Calu3 (cell line): ENCODE measurements around the gene GEMIN4. TPM values are rescaled to one million over a fixed set of nuclear protein-coding genes. Genes with fewer than 3 reads are reported as not detected.

Experiments used
- Bru-seq: library from RNA; stranded (reverse); fragments of 400-500 nt; gene quantifications from one replicate; lab custom pipeline; 2021; lab: Mats Ljungman, UMichigan
- BruChase-seq, 2 experiments: library from RNA; stranded (reverse); fragments of 400-500 nt; gene quantifications; one replicate each; lab custom pipeline; 2021; lab: Mats Ljungman, UMichigan
- BruUV-seq: library from RNA; stranded (reverse); fragments of 400-500 nt; replicated peaks from 2 replicates; lab custom pipeline; 2021; lab: Mats Ljungman, UMichigan
- CTCF ChIA-PET: fragments of 300-600 bp; sonication (Branson Sonifier 250); formaldehyde crosslinking; loops from one replicate; lab custom pipeline; 2022; ENCODE audit warnings: antibody characterized with exemption; lab: Charles Lee
- DNase-seq: peaks from one replicate; pipeline ENCODE4 v3.0.0; 2022
- H3K27ac Mint-ChIP-seq: one replicate; pipeline ENCODE4 v1.8.0; 2022; ENCODE audit warnings: mixed read lengths; ENCODE audit not compliant: unreplicated experiment
- H3K27me3 Mint-ChIP-seq: one replicate; pipeline ENCODE4 v1.8.0; 2022; ENCODE audit warnings: mixed read lengths; ENCODE audit not compliant: unreplicated experiment
- H3K36me3 Mint-ChIP-seq: one replicate; pipeline ENCODE4 v1.8.0; 2022; ENCODE audit warnings: mild to moderate bottlenecking, moderate library complexity, mixed read lengths; ENCODE audit not compliant: insufficient read depth, unreplicated experiment
- H3K4me1 Mint-ChIP-seq: one replicate; pipeline ENCODE4 v1.8.0; 2022; ENCODE audit warnings: mild to moderate bottlenecking, low read depth, mixed read lengths; ENCODE audit not compliant: unreplicated experiment
- H3K4me3 Mint-ChIP-seq: one replicate; pipeline ENCODE4 v1.8.0; 2022; ENCODE audit warnings: mild to moderate bottlenecking, low read depth, moderate library complexity, mixed read lengths; ENCODE audit not compliant: unreplicated experiment
- H3K9me3 Mint-ChIP-seq: one replicate; pipeline ENCODE4 v1.8.0; 2022; ENCODE audit warnings: low read depth, mixed read lengths; ENCODE audit not compliant: unreplicated experiment
- intact Hi-C: fragments of 100-400 bp; cut with micrococcal nuclease; formaldehyde crosslinking; loops from one replicate; pipeline ENCODE4 v1.10.0; 2022; ENCODE audit not compliant: unreplicated experiment
- long read RNA-seq: library from polyadenylated mRNA; stranded (forward); transcript quantifications from one replicate; pipeline ENCODE4 v2.0.0, GENCODE V29; 2022
- total RNA-seq: library from RNA; stranded (reverse); gene quantifications from 2 replicates; pipeline ENCODE4 v1.2.3, GENCODE V29; 2022
- TF ChIP-seq, protein P1 (sequence below): fragments of 200-600 bp; IDR thresholded peaks from one replicate; pipeline ENCODE4 v1.8.0; 2022; ENCODE audit warnings: antibody characterized with exemption; ENCODE audit not compliant: unreplicated experiment

GEMIN4 gene
- 30.6 and 31.0 TPM in 2 replicates for total RNA-seq
- percentile 71 among the genes with signal in this experiment for Bru-seq, nascent RNA
- BruChase-seq, experiment 1, labeled RNA remaining after a 6-hour chase = percentile 65 among the genes with signal in this experiment
- percentile 86 among the genes with signal in this experiment for BruChase-seq, experiment 2, labeled RNA remaining after a 2-hour chase
- long read RNA-seq, full-length matches to known transcripts = 27 of 28 reads
- long read RNA-seq, partial matches to known transcripts = 0 of 28 reads
- long read RNA-seq, other reads (novel, unspliced or antisense) = 1 of 28 reads

DNA sequence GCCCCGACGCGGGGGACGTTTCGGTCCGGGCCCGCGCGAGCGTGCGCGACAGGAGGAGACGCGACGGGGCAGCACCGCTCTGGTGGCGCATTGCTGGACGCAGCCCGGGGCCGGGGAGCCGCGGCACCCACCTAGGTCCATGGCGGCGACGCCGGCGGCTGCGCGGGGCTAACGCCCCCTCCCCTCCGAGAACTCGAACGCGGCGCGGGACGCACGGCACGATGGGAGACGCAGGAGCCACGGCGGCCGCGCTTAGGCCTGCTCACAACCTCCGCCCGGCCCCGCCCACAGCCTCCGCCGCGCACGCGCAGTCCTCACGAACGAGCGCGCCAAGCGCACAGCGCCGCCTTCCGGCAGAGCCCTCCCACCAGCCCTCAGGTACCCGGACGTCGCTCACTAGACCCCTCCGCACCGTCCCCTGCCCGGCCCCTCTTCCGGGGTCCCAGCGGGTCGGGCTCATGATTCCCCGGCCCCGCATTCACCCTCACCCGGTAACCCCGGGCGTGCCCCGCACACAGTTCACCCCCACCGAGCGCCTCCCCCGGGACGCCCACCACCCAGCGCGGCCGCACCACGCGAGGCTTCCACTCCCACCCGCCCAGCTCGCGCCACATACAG lies at the start of gene GEMIN4:
Gene GEMIN4, minus strand, starts transcription at position 263 of the 618 bp plus-strand sequence. Its CDS starts 122 bp downstream, at position 141.
- H3K36me3 Mint-ChIP-seq = peaks cover 36% of the 10 kb centered on the region
- peak; percentile 93 for DNase-seq
- no peaks in the 10 kb centered on the region for H3K27me3 Mint-ChIP-seq
- no TSS peak for BruUV-seq
- intact Hi-C loops = no loop called here
- H3K4me3 Mint-ChIP-seq = peak within 1 kb of the TSS; percentile 94
- peaks cover 24% of the 10 kb centered on the region for H3K4me1 Mint-ChIP-seq
- TF ChIP-seq, protein P1, sequence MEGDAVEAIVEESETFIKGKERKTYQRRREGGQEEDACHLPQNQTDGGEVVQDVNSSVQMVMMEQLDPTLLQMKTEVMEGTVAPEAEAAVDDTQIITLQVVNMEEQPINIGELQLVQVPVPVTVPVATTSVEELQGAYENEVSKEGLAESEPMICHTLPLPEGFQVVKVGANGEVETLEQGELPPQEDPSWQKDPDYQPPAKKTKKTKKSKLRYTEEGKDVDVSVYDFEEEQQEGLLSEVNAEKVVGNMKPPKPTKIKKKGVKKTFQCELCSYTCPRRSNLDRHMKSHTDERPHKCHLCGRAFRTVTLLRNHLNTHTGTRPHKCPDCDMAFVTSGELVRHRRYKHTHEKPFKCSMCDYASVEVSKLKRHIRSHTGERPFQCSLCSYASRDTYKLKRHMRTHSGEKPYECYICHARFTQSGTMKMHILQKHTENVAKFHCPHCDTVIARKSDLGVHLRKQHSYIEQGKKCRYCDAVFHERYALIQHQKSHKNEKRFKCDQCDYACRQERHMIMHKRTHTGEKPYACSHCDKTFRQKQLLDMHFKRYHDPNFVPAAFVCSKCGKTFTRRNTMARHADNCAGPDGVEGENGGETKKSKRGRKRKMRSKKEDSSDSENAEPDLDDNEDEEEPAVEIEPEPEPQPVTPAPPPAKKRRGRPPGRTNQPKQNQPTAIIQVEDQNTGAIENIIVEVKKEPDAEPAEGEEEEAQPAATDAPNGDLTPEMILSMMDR = peak; percentile 84
- peak within 1 kb of the TSS; percentile 60 for H3K27ac Mint-ChIP-seq
- CTCF ChIA-PET = interaction anchor here (0.6 to 1.0 kb wide), 2 partner anchors 37 to 245 kb away, joined by 3 to 4 read pairs; partner anchors contain the start of gene TIMM22
- no peaks in the 10 kb centered on the region for H3K9me3 Mint-ChIP-seq

DNA sequence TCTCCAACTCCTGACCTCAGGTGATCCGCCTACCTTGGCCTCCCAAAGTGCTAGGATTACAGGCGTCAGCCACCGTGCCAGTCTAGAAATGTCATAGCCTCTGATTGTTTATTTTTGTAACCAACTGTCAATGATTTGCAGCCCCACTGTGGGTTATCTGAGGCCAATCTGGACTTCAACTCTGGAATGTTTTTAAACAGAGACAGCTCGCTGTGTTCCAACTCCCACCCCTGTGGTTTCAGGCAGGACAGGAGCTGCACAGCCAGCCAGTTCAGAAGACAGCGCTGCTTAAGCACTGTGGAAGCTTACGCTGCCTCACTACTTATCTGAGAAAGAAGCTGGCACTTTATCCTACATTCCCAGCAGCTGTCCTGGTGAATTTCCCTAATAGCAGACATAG lies 49.6 kb upstream of the GEMIN4 start:
- Mint-ChIP-seq H3K27me3 (no peaks in the 10 kb centered on the region), H3K4me3 (no peak overlapping the region), H3K4me1 (no peaks in the 10 kb centered on the region), H3K27ac (no peak overlapping the region), H3K36me3 (no peaks in the 10 kb centered on the region), H3K9me3 (no peaks in the 10 kb centered on the region)
- TF ChIP-seq, protein P1 = no peak
- CTCF ChIA-PET = no interaction called here
- BruUV-seq = no TSS peak
- intact Hi-C loops = no loop called here
- DNase-seq = no peak

DNA sequence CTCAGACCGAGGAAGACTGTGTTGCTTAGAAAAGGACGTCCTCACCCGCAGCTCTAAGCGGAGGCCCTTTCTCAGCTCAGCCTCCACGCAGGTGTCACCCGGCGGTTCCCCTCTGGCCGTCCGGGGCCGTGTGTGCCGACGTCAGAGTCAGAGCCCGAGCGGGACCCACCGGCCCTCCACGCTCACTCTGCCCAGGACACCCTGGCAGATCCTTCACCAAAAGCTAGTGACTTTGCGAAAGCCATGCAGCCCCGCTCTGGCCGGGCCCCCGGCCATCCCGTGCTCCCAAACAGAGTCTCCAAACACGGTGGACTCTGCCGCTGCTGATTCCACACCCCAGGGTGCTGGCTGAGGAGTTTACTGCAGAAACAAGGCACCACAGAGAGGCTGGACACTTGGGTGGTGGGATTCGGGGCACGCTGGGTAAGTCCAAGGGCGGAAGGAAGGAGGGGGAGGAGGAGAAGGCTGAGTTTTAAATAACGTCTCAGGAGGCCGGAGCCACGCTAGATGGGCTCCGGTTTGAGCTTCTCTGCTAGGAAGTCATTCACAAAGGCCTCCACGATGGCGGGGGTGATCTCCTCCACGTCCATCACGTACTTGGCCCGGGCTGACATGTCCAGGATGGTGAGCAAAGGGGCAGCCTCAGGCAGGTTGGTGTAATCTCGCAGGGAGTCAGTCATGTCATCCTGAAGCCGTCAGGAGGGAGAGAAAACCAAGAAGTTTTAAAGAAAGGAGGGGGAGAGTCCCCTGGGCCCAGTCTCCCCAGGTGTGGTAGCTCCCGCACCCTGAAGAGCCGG lies 48.6 kb upstream of the GEMIN4 start:
- Mint-ChIP-seq H3K4me1 (no peaks in the 10 kb centered on the region), H3K4me3 (no peak overlapping the region), H3K9me3 (no peaks in the 10 kb centered on the region), H3K27ac (no peak overlapping the region), H3K27me3 (no peaks in the 10 kb centered on the region), H3K36me3 (no peaks in the 10 kb centered on the region)
- no TSS peak for BruUV-seq
- CTCF ChIA-PET = no interaction called here
- intact Hi-C loops = no loop called here
- TF ChIP-seq, protein P1 = no peak
- DNase-seq = no peak

DNA sequence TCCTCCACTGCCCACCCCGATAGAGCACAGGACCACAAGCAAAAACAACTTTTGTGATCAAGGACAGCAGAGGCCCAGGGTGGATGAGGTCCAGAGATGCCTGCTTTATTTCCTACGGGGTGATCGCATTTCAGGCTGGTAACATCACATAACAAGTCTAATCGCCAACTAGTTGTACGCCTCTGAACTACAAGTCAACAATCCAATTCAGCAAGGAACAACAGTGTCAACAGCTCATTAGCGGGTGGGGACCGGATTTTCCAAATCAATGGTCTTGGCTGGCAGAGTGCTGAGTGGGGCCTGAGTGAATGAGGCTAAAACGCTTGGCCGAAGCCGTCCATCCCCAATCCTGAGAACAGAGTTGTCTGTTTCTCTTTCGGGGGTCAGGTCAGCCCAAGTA lies 47.2 kb upstream of the GEMIN4 start:
- TF ChIP-seq, protein P1 = no peak
- intact Hi-C loops = no loop called here
- Mint-ChIP-seq H3K27me3 (no peaks in the 10 kb centered on the region), H3K36me3 (peaks cover 4% of the 10 kb centered on the region), H3K9me3 (no peaks in the 10 kb centered on the region), H3K4me3 (no peak overlapping the region), H3K4me1 (no peaks in the 10 kb centered on the region), H3K27ac (no peak overlapping the region)
- CTCF ChIA-PET = interaction anchor here (0.7 kb wide), 1 partner anchor 22 kb away, joined by 3 read pairs; no protein-coding TSS in a partner anchor
- DNase-seq = no peak
- no TSS peak for BruUV-seq
